Effector CD8-positive, alpha-beta T cell (primary cell): ENCODE data around the gene PGLYRP2.
A peak's percentile ranks its signal among the peaks of the same experiment; 100 is the strongest.

Source experiments
- DNase-seq: peaks from one replicate; lab custom pipeline; 2025; lab: John Stamatoyannopoulos, UW

PGLYRP2 gene

DNA sequence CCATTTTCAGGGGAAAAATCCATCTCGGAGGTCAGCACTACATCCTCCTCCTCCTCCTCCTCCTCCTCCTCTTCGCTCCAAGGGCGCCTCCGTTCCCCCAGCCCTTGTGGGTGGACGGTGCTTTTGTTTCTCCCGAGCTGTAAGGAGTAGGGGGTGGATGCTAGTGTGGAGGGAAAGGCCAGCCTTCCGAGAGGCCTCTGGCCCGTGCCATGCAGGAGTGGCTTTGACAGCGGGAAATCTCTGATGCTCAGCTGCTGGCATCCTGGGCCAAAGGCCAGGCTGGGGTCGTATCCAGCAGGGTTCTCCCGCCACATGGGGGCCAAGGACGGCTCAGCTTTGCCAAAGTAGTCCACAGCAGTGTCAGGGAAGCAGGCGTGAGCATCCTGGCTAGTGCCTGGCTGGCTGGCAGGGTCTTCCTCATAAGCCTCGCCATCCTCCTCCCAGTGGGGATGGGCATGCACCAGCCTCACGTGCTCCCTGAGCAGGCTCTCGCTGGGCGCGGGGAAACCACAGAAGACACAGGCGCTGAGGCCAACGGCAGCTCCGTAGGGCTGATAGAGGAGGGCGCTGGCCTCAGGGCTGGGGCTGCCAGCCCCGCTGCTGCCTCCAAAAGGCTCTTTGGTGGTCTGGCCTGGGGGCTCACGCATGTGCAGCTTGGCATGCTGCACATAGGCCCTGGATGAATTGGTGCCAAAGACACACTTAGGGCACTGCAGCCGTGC is 40.1 kb downstream of the PGLYRP2 start:
- no peak for DNase-seq

DNA sequence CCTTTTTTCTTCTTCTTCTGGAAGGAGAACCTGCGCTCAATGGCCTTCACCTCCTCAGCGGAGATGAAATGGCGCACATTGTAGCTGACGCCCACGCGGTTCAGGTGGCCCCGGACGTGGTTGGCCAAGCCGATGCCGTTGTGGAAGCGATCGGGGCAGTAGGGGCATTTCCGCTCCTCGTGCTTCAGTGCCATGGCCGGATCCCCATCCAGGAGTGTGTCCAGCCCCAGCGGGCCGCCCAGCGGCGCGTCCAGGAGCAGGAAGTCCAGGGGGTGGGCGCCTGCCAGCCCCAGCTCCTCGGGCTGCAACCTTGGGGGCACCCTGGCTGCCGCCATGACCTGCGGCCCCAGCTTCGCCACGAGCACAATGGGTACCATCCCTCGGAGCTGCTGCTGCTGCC is 40.7 kb downstream of the PGLYRP2 start:
- no peak for DNase-seq

DNA sequence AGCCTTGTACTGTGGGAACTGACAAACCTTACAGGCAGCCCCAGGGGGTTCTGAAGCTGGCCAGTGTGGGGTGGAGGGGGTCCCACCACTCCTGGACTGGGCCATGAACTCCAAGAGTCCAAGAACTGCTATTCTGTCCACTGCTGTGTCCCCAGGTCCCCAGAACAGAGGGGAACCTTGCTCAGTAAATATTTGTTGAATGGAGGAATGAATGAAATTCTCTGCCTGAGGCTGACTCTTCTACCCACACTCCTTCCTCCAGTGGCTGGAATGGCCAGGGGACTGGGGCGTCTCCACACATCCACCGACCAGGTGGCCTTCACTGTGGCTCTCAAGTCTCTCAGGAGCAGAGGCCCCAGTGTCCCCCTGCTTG is 41.2 kb downstream of the PGLYRP2 start:
- DNase-seq = no peak

DNA sequence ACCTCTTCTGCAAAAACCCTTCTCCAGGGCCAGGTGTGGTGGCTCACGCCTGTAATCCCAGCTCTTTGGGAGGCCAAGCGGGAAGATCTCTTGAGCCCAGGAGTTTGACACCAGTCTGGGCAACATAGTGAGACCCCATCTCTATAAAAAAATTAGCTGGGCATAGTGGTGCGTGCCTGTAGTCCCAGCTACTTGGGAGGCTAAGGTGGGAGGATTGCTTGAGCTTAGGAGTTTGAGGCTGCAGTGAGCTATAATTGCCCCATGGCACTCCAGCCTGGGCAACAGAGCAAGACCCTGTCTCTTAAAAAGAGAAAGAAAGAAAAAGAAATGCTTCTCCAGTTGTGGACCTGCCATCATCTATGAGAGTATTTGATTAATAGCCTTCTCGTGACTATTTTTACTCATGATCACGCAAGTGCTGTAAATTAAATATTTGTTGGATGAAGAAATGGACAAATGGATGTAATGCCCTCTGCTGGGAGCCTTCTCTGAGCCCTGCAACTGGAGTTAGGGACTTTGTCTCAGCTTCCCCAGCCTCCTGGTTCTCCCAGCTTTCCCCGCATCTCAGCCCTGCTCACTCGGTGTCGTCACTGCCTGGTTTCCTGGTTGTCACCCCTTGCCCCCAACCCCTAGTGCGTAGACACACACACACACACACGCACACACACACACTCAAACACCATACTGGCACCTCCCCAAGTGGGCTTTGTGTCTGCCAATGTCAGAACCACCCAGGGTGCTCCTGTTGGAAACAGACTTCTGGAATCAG is 41.8 kb downstream of the PGLYRP2 start:
- no peak for DNase-seq

DNA sequence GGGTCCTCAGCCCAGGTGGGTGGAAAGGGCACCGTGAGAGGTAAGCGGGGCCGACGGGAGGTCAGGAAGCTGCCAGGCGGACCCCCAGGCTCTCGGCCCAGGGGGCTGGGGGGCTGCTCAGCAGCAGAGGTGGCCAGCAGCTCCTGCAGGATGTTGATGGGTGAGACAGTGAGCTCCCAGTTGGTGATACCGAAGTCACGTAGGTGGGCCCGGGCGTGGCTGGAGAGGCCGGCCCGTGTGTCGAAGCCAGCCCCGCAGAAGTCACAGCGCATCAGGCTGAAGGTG is 42.5 kb downstream of the PGLYRP2 start:
- no peak for DNase-seq

DNA sequence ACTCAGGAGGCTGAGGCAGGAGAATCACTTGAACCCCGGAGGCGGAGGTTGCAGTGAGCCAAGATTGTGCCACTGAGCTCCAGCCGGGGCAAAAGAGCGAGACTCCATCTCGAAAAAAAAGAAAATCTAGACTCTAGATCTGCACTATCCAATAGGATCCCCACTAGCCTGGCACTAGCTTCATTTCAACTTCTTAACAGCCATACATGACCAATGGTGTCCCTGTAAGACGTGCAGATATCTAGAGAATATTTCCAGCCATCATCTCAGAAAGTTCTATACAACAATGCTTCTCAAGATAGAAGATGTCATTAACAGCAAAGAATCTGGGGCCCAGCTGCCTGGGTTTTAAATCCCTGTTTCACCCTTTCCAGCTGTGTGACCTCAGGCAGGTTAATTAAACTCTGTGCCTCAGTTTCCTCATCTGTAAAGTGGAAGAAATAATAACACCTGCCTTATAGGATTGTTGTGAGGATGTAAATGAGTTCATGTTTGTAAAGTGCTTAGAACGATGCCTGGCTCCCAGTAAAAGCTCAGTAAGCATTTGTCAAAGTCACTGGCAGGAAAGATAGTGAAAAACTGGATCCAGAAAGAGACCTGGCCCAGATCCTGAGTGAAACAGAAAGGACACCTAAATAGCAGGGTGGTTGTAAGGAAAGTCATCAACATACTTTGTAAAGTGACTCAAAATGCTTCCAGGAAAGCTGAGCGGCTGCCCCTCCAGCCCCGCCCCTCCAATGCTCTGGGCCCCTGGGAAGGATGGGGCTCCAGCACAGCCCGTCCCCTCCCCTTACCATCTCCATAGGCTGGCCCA is 43.1 kb downstream of the PGLYRP2 start:
- no peak for DNase-seq

DNA sequence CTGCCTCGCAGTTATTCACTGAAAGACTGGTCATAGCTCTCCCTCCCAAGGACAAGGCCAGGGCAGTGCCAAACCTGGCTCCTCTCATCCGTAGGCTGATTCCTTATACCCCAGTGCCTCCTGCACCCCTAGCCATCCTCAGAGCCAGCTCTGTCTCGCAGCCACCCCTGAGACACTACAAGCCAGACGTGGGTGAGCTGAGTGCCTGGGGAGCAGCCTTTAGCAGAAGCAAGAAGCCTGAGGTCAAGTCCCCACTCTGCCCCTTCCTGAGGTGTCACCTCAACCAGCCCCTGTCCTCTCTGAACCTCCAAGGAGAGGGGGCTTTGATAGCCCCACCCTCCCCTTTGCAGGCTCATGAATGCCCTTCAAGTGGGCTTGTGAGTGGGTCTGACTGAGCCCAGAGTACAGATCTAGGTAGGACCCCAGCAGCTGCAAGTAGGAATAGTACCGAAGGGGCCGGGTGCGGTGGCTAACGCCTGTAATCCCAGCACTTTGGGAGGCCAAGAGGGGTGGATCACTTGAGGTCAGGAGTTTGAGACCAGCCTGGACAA is 45.7 kb downstream of the PGLYRP2 start:
- DNase-seq = no peak

DNA sequence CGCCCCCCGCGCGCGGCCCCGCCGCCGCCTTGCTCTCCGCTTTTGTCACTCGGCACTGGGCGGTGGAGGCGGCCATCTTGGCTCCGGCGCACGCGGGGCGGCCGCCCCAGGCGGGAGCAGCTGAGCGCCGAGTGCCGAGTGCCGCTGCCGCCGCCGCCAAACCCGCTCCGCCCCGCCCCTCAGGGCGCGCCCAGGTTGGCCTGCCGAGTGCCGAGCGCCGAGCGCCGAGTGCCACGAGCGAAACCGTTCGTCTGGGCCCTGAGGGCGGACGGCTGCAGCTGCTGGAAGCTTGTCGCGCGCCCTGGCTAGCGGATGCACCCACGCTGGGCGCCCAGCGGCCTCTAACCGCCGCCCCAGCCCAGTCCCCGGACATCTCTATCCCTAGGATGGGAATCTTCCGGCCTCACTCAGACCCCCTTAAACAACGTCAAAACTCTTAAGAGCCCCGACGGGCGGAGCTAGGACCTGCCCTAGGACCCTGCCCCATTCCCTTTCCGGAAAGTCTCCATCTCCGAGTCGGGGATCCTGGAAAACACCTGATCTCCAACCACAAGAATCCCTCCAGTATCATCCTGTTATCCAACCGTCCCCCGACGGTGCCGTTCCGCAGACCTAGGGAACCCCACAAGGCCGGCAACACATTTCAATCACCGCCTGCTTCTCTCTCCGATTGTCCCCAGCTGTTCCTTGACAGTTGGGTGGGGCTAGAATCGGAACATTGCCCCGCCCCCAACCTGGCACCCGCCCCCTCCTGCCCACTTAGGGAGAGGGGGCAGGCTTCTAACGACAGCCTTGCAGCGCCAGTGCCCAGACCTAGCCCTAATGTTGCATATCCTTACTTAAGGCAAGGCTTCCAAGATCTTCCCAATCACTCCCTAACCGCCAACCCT is 46.4 kb downstream of the PGLYRP2 start:
- DNase-seq = peak; percentile 81

DNA sequence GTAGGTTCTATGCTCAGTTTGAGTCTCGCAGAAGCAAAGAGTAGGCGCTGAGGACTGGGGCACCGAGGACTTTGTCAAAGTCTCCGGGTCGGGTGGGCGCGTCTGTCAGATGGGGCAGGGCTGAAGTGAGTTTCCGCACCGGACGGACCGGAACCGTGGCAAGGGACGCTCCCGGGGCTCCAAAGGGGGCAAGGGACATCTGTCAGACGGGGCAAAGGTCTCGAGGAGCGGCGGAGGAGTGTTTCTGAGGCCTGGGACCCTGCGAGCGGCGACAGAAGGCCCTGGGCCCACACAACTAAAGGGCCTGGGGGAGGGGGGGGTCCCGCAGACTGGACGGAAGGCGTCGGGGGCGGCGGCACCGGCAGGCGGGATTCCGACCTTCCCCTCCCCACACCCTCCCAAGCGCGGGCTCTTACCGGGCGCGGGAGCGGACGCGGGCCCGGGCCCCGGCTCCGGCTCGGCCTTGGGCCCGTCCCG is 47.2 kb downstream of the PGLYRP2 start:
- DNase-seq = no peak

DNA sequence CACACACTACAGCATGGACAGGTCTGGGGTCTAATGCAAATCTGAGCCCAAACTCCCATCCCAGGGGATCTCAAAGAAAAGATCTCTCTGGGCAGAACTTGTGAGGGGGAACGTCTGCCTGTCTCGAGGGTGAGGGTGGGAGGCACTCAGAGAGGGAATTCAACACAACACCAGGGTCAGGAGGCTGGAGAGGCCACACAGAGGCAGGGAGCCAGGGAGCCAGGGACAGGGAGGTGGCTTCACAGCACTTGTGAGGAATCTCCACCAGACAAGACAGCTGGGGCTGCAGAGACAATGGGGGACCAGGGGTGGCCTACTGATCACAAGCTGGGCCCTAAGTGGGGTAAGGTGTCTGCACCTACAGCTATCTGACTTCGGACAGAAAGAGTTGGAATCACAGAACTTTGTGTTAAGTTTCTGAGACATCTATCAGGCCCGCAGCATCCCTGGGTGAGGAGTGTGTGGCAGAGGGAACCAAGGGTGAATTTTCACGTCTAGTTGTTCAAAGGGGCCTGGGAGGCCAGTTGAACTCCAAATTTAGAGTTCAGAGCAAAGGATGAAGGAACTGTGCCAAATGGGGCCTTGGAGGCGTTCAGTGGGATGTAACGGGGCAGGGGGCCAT is 47.8 kb downstream of the PGLYRP2 start:
- no peak for DNase-seq

DNA sequence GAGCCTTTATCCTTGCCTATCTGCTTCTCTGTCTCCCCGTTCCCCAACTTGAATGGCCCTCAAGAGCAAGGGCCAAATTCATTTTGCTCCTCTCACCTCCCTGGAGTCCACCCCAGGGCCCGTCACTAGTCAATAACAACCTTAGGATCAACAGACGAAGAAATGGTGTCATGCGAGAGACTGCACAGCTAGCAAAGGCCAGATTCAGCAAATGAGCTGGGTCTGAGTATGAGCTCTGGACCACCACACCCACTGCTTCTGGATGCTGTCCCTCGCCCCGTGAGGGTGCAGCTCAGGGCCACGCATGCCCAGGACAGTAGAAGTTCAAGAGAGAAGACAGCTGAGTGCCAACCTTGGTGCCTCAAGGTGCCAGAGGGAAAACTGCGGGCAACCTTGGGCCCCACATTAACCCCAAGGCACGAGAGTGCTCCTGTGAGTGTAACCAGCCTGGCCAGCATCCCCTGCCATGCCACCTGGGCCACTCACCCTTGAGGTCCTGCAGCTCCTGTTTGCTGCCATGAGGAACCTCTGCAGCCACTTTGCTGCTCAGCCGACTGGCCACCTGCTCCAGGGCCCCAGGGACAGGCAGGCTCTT is 48.7 kb downstream of the PGLYRP2 start:
- DNase-seq = no peak

DNA sequence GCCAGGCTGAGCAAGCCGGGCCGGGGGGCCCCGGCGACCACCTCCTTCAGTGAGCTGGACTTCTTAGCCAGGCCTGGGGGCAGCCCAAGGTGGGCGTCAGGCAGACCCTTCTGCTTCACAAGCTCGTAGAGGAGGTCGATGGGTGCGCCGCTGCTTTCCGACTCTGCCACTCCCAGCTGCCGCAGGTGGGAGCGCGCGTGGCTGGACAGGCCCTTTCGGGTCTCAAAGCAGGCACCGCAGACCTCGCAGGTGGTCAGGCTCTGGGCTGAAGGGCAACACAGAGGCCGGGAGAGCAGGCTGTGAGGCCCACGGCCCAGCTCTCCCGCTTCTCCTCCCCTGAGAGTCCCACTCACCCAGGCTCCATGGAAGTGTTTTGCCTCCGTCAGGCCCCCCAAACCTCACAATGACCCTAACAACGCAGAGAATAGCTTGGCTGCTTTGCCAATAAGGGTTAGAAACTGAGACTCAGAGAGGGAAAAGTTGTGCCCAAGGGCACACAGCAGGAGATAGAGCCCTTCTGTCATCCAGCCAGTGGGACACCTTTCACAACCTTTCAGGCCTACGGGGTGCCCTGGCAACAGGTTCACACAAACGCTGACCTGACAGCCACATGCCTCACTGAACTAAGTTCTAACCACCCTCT is 49.4 kb downstream of the PGLYRP2 start:
- no peak for DNase-seq

DNA sequence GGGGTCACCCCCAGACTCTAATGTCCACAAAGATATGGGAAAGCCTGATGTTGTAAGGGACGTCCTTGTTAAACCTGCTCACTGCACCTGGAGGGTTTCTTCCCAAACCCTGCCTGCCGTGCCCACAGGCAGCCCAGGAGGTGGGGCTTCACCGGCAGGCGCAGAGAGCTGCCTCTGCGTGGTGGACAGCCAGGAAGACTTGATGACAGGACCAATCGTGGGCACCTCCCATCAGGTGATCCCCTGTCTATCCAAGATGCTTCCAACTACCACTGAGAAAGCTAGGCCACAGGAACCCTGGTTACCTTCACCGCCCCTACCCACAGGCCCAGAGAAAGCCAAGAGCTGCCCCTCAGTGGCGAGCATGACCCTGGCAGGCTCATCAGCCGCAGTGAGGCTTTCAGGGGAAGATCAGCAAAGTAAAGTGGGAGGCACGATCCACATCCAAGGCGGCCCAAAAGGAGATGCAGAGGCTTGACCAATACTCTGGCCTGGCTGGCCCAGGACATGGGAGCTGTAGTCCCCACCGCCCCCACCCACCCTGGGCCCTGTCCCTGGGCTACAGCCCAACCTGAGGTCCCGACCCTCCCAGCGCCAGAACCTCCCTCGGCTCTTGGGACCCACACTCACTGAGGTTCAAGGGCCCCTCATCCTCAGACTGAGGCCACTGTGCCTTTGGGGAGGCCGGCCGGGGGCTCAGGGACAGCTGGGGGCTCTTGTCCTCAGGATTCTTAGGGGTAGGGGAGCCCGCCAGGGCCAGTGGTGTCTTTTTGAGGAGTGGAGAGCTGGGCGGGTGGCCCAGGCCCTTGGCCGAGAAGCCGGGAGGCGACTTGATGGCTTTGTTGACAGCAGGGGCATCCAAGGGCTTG is 50.1 kb downstream of the PGLYRP2 start:
- no peak for DNase-seq

DNA sequence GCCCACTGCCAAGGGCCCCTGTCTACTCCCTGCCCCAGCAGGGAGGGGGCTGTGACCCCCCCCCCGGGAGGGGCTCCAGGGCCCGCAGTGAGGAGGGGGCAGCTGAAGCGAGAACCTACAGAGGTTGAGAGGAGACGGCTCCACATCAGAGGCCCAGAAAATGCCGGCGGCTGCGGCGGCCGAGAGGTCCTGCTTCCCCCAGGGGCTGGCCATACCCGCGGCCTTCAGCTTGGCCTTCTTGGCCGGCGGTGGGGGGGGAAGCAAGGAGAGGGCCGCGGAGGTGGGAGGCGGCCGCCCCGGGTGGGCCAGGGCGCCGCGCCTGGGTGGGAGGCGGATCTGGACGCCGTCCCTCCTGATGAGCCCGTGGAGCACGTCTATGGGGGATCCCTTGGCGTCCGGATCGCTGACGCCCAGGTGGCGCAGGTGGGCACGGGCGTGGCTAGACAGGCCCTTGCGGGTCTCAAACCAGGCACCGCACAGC is 51.3 kb downstream of the PGLYRP2 start:
- no peak for DNase-seq

DNA sequence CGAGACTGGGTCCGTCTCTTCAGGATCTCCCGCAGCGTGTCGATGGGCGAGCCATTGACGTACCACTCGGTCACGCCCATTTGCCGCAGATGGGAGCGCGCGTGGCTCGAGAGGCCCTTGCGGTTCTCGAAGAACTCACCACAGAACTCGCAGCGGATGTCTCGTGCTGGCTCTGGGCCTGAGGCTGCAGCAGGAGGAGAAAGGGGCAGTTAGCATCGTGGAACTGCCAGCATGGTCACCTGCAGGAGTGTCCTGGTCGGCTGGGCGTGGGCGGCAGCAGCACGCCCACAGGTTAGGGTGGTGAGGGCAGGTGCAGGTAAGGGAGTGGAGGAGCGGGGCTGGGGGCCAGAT is 52.0 kb downstream of the PGLYRP2 start:
- DNase-seq = no peak

DNA sequence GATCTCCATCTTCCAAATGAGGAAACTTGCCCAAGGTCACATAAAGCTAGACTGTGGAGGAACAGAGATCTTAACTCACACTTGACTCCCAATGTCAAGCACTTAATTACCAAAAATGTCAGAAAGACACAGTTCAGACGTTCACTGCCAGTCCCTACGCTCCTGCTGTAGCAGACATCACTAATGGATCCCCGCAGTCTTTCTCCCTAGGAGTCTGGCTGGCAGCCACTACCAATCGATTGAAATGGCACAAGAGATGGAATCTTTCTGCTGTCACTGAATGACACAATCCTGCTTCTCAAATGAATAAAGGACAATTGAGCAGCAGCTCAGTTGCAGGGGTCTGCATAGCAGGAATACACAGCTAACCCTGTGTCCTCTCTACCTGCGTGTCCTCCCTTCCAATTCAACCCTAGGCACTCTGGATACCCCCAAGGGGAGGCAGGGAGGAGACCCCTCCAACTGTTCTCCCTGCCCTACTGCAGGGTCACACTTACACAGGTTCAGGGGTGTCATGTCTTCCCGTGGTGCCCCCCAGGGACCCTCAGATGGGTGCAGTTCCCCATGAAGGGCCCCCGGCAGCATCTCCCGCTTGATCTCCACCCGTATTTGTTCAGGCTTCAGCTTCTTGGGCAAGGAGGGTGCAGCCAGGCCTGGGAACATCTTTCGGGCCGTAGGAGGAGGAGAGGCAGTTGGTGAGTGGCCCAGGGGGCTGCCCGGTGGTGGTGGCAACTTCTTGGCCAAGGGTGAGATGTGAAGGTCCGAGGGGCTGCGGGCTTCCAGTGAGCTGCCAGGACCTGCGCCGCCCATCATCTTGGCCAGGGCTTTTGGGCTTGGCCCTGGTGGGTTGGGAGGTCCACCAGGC is 52.6 kb downstream of the PGLYRP2 start:
- DNase-seq = no peak

DNA sequence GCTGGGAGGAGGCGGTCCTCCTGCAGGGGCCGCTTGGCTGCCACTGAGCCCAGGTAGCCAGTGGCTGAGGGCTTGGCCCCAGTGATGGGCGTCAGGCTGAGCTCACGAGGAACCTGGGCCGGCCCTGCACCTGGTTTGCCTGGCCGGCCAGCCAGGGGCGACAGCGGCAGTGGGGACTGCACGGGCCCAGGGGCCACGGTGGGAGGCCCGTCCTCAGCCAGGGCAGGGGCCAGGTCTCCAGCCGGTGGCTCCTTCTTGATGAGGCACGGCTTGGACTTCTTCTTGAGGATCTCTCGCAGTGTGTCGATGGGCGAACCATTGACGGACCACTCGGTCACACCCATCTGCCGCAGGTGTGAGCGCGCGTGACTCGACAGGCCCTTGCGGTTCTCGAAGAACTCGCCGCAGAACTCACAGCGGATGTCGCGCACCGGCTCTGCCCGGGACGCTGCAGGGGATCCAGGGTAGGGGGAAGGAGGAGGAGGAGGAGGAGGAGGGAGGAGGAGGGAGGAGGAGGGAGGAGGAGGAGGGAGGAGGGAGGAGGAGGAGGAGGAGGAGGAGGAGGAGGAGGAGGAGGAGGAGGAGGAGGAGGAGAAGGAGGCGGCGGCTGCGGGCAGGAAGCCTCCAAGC is 53.9 kb downstream of the PGLYRP2 start:
- DNase-seq = no peak
